BLaER1 (cell line): Measurements from ENCODE around the gene ACY1.
A peak's percentile ranks its signal among the peaks of the same experiment; 100 is the strongest.
"Not testable (repeated sequence)": the region's sequence is repeated elsewhere in the genome, so short reads cannot be mapped to it uniquely, and the experiment has no call there.

Experiments
- H3K27ac ChIP-seq: shearing (Covaris generic); formaldehyde crosslinking; 2 replicates; pipeline ENCODE4 v1.8.1; 2022
- H3K27me3 ChIP-seq: shearing (Covaris generic); formaldehyde crosslinking; 2 replicates; pipeline ENCODE4 v1.8.1; 2022
- H3K36me3 ChIP-seq: shearing (Covaris generic); formaldehyde crosslinking; 2 replicates; pipeline ENCODE4 v1.8.1; 2022
- H3K4me1 ChIP-seq: shearing (Covaris generic); formaldehyde crosslinking; 2 replicates; pipeline ENCODE4 v1.8.1; 2022
- H3K4me2 ChIP-seq: shearing (Covaris generic); formaldehyde crosslinking; 2 replicates; pipeline ENCODE4 v1.8.1; 2022
- H3K4me3 ChIP-seq: shearing (Covaris generic); formaldehyde crosslinking; 2 replicates; pipeline ENCODE4 v1.8.1; 2022
- H3K9ac ChIP-seq: shearing (Covaris generic); formaldehyde crosslinking; 2 replicates; pipeline ENCODE4 v1.8.1; 2022
- H3K9me3 ChIP-seq: shearing (Covaris generic); formaldehyde crosslinking; 2 replicates; pipeline ENCODE4 v1.8.1; 2022
- H4K20me1 ChIP-seq: shearing (Covaris generic); formaldehyde crosslinking; 2 replicates; pipeline ENCODE4 v1.8.1; 2022
- Cebpa-rat ChIP-seq: shearing (Covaris generic); IDR thresholded peaks from 2 replicates; pipeline ENCODE4 v1.8.1; 2022

Gene ACY1

DNA sequence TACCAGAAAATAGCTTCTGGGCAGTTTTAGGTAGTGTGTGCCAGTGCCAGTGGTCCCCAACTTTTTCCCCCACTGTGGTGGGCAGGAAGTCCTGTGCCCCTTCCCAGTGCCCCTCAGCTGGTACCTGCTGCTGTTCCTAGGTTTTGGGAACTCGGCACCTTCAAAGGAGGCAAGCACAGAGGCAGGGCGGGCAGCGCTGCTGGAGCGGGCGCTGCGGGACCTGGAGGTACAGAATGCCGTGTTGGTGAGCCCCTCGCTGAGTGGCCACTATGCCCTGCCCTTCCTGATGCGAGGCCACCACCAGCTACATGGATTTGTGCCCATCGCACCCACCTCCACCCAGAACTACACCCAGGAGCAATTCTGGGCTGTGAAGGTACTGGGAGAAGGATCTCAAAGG is 3.1 kb upstream of the ACY1 start:
- no peaks in the 10 kb centered on the region for H3K27me3 ChIP-seq
- H3K27ac ChIP-seq: no peak overlapping the region
- H3K9ac ChIP-seq: no peak overlapping the region
- H3K4me1 ChIP-seq: peaks cover 71% of the 10 kb centered on the region
- no peaks in the 10 kb centered on the region for H4K20me1 ChIP-seq
- H3K9me3 ChIP-seq: no peaks in the 10 kb centered on the region
- TF ChIP-seq Cebpa-rat: no peak
- H3K4me3 ChIP-seq: no peak overlapping the region
- H3K36me3 ChIP-seq: peaks cover 16% of the 10 kb centered on the region
- no peak overlapping the region for H3K4me2 ChIP-seq

DNA sequence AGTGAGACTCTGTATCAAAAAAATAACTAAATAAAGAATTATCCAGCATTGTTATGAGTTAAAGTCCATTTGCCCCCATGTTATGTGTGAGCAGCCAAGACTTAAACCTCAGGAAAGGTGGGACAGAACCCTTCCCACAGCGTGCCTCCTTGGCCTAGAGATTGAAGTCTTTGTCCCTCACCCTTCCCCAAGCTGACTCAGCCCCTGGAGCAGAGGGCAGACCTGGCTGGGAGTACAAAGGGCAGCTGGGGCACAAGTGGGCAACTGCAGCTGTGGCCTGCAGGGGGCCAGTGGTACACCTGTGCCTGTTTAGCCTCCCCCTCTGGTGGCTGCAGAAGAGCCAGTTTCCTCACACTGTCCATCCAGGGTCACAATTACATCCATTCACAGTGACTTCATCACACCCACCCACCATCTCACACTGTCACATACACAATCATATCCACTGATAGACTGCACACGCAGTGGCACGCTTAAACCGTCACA is 940 bp upstream of the ACY1 start:
- peak overlapping the region; percentile 95 for H3K4me2 ChIP-seq
- peak overlapping the region; percentile 84 for H3K9ac ChIP-seq
- no peaks in the 10 kb centered on the region for H4K20me1 ChIP-seq
- no peaks in the 10 kb centered on the region for H3K27me3 ChIP-seq
- H3K36me3 ChIP-seq: peaks cover 16% of the 10 kb centered on the region
- H3K4me3 ChIP-seq: peak overlapping the region; percentile 72
- no peaks in the 10 kb centered on the region for H3K9me3 ChIP-seq
- H3K4me1 ChIP-seq: peaks cover 50% of the 10 kb centered on the region
- H3K27ac ChIP-seq: peak overlapping the region; percentile 88
- no peak for TF ChIP-seq Cebpa-rat

DNA sequence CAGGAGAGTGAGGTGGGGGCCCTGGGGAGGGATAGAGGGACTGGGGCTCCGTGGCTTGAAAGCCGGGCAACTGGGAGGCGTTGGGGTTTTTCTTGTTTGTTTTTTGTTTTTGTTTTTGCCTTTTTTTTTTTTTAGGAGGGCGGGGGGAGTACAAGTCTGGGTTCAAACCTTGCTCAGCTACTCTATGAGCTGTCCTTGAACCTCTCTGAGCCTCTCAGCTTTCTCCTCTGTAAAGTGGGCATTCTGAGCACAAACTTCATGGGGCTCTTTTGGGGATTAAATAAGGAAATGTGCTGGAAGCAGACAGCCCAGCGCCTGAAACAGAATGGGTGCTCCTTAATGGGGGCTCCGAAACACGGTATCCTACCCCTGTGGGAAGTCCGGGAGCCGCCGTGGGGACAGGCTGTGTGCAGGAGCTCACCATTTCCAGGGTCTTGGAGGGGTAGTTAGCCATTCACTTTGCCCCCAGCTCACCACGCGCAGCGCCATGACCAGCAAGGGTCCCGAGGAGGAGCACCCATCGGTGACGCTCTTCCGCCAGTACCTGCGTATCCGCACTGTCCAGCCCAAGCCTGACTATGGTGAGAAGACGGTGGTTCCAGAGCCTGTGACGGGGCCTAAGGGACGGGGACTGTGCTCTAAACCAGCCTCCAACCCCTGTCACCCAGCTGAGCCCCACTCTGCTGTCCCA is 388 bp downstream of the ACY1 start:
- H3K9ac ChIP-seq: peak overlapping the region; percentile 84

GRCh38 chr3:51984269-51984647 is 923 bp downstream of the ACY1 start:
- Histone ChIP-seq H3K27me3 (no peaks in the 10 kb centered on the region), H4K20me1 (peaks cover 16% of the 10 kb centered on the region; the same call in 1 of the 2 replicates), H3K4me2 (peak overlapping the region; percentile 95), H3K9ac (0 out of 2 replicates have a peak overlapping the region, but pooled peaks have one; percentile 84), H3K36me3 (peaks cover 26% of the 10 kb centered on the region), H3K4me1 (peaks cover 46% of the 10 kb centered on the region), H3K4me3 (no peak overlapping the region), H3K9me3 (no peaks in the 10 kb centered on the region), H3K27ac (peak overlapping the region; percentile 88)
- no peak for TF ChIP-seq Cebpa-rat

More for the DNA sequence above, 388 bp downstream of the ACY1 start:
- Histone ChIP-seq H3K27me3 (no peaks in the 10 kb centered on the region), H3K4me2 (peak overlapping the region; percentile 95), H3K4me3 (peak overlapping the region; percentile 72), H3K9me3 (no peaks in the 10 kb centered on the region), H3K4me1 (peaks cover 43% of the 10 kb centered on the region), H4K20me1 (peaks cover 11% of the 10 kb centered on the region; the same call in 1 of the 2 replicates), H3K36me3 (peaks cover 21% of the 10 kb centered on the region), H3K27ac (peak overlapping the region; percentile 88)
- TF ChIP-seq Cebpa-rat: no peak

- peak overlapping the region; percentile 11; the same call in 1 of the 2 replicates for H3K4me2 ChIP-seq
- peaks cover 54% of the 10 kb centered on the region for H3K4me1 ChIP-seq
- TF ChIP-seq Cebpa-rat: no peak
- H3K4me3 ChIP-seq: no peak overlapping the region
- H3K27me3 ChIP-seq: no peaks in the 10 kb centered on the region
- H4K20me1 ChIP-seq: peaks cover 24% of the 10 kb centered on the region; the same call in 1 of the 2 replicates
- peaks cover 28% of the 10 kb centered on the region for H3K36me3 ChIP-seq
- H3K27ac ChIP-seq: no peak overlapping the region
- no peak overlapping the region for H3K9ac ChIP-seq
- H3K9me3 ChIP-seq: no peaks in the 10 kb centered on the region
These were observed 1.7 kb downstream of the ACY1 start for GRCh38 chr3:51985063-51985462.

GRCh38 chr3:51986010-51986947 is 2.9 kb downstream of the ACY1 start:
- TF ChIP-seq Cebpa-rat: no peak
- peaks cover 21% of the 10 kb centered on the region for H3K36me3 ChIP-seq
- peaks cover 56% of the 10 kb centered on the region for H3K4me1 ChIP-seq
- H3K9me3 ChIP-seq: no peaks in the 10 kb centered on the region
- peaks cover 36% of the 10 kb centered on the region for H4K20me1 ChIP-seq
- no peak overlapping the region for H3K4me3 ChIP-seq
- no peak overlapping the region for H3K27ac ChIP-seq
- H3K27me3 ChIP-seq: no peaks in the 10 kb centered on the region
- H3K4me2 ChIP-seq: no peak overlapping the region
- no peak overlapping the region for H3K9ac ChIP-seq

GRCh38 chr3:51987568-51987967 is 4.2 kb downstream of the ACY1 start:
- peaks cover 56% of the 10 kb centered on the region for H3K4me1 ChIP-seq
- peaks cover 34% of the 10 kb centered on the region for H3K36me3 ChIP-seq
- no peak overlapping the region for H3K27ac ChIP-seq
- no peaks in the 10 kb centered on the region for H3K27me3 ChIP-seq
- no peak overlapping the region for H3K4me3 ChIP-seq
- no peak overlapping the region for H3K9ac ChIP-seq
- TF ChIP-seq Cebpa-rat: no peak
- no peaks in the 10 kb centered on the region for H3K9me3 ChIP-seq
- peaks cover 49% of the 10 kb centered on the region for H4K20me1 ChIP-seq
- H3K4me2 ChIP-seq: no peak overlapping the region

- Histone ChIP-seq H3K4me3 (no peak overlapping the region), H3K4me1 (peaks cover 59% of the 10 kb centered on the region), H3K27me3 (no peaks in the 10 kb centered on the region), H3K9ac (0 out of 2 replicates have a peak overlapping the region, but pooled peaks have one; percentile 6), H3K27ac (no peak overlapping the region), H3K9me3 (no peaks in the 10 kb centered on the region), H3K36me3 (peaks cover 44% of the 10 kb centered on the region), H4K20me1 (peaks cover 59% of the 10 kb centered on the region), H3K4me2 (no peak overlapping the region)
- no peak for TF ChIP-seq Cebpa-rat
These were observed 5.2 kb downstream of the ACY1 start for GRCh38 chr3:51988286-51989146.

- H3K9ac ChIP-seq, H3K4me3 ChIP-seq, H3K27me3 ChIP-seq, H3K9me3 ChIP-seq: not testable (repeated sequence)
- Histone ChIP-seq H3K27ac (0 out of 2 replicates have a peak overlapping the region, but pooled peaks have one; percentile 11), H3K4me2 (peak overlapping the region; percentile 23; the same call in 1 of the 2 replicates), H3K36me3 (peaks cover 60% of the 10 kb centered on the region), H3K4me1 (peaks cover 57% of the 10 kb centered on the region), H4K20me1 (peaks cover 73% of the 10 kb centered on the region)
These were observed 7.2 kb downstream of the ACY1 start for GRCh38 chr3:51990501-51990971.
